HFF-Myc (cell line): ENCODE data around the gene PGBD5.

Source experiments
- DNase-seq: peaks from one replicate; pipeline ENCODE4 v3.0.0-alpha.2; 2011; ENCODE audit warnings: low read depth; ENCODE audit errors: extremely low read depth
- H3K4me3 ChIP-seq: replicated peaks from 2 replicates; pipeline ENCODE4 v1.5.1; 2011; ENCODE audit warnings: low read depth, mild to moderate bottlenecking, control low read depth, low read length
- TF ChIP-seq, protein P1 (sequence below): IDR thresholded peaks from 2 replicates; pipeline ENCODE4 v1.5.1; 2012; ENCODE audit warnings: mild to moderate bottlenecking, low read depth, low read length, control low read depth; ENCODE audit errors: missing control alignments

PGBD5 gene

DNA sequence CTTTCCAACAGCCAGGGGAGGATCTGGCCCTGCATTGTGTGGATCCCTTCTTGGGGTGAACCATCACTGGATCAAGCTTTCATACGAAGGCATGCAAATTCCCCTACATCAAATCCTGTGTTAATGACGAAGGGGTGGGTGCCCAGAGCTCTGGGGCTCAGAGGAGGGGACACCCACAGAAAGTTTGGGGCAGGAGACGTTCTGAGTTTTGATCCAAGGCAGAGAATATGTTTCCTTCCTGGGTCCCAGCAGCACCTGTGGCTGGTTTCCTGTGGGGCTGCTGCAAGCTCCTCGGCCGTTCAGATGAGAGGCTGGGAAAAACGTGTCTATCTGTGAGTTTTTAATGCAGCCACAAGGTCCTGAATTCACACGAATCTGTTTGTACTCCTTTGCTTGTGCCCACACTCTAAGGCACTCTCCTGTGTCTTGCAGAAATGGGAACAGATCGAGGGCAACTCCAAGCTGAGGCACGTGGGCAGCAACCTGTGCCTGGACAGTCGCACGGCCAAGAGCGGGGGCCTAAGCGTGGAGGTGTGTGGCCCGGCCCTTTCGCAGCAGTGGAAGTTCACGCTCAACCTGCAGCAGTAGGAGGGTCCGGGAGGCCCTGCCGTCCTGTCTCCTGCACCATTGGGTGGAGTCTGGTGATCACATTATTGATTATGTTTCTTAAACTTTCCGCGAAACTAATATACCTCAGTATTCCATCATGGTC lies 147.1 kb downstream of the PGBD5 start:
- DNase-seq = no peak
- TF ChIP-seq, protein P1, sequence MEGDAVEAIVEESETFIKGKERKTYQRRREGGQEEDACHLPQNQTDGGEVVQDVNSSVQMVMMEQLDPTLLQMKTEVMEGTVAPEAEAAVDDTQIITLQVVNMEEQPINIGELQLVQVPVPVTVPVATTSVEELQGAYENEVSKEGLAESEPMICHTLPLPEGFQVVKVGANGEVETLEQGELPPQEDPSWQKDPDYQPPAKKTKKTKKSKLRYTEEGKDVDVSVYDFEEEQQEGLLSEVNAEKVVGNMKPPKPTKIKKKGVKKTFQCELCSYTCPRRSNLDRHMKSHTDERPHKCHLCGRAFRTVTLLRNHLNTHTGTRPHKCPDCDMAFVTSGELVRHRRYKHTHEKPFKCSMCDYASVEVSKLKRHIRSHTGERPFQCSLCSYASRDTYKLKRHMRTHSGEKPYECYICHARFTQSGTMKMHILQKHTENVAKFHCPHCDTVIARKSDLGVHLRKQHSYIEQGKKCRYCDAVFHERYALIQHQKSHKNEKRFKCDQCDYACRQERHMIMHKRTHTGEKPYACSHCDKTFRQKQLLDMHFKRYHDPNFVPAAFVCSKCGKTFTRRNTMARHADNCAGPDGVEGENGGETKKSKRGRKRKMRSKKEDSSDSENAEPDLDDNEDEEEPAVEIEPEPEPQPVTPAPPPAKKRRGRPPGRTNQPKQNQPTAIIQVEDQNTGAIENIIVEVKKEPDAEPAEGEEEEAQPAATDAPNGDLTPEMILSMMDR = no peak
- no peak overlapping the region for H3K4me3 ChIP-seq

DNA sequence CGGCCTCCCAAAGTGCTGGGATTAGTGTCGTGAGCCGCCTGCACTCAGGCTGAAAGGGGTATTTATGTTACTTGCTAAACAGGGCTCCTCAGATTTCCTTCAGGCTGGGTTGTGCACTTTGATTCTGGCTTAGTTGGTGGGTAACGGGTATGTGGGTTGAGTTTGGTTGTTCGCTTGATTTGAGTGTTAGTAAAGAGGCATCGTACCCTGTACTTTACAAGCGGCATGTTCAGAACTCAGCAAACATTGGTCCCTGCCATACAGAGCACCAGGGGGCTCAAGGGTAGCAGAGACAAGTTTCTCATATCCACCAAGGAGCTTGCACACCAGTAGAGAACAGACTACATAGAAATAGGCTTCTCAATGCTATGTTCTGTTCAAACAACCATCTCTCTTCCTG lies 147.8 kb downstream of the PGBD5 start:
- TF ChIP-seq, protein P1 = no peak
- no peak for DNase-seq
- no peak overlapping the region for H3K4me3 ChIP-seq

DNA sequence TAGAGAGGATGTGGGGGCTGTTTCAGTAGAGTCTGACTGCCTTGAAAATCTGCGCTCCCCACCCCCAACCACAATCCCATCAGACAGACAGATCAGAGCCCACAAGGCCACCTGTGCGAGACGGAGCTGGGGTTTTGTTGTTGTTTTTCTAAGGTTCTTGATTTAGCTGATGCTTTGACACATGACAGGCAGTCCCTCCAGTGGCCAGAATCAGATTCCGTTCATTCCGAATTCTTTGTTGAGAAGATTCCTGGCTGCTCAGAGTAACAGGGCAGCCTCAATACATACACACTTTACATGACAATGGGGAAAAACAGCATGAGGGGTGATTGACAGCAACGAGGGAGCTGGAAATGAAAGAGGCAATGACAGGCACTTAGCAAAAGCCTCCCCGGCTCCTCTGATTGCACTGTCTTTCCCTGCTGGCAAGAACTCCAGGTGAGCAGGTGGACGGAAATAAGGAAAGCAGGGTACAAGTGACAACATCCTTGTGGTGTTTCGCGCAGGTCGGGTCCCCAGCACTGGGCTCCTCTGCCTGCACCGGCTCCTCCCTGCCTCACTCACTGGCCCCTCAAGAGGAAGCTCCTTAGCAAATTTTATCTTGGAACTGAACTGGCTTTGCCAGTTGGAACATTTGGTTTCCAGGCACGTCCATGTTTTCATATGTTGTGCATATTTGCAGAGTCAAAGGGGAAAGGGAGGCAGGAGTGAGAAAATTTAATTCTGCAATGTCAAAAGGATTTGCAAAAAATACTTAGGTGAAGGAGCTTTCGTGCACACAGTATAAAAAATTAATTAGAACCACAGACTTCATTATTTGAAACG lies 148.7 kb downstream of the PGBD5 start:
- TF ChIP-seq, protein P1 = no peak
- H3K4me3 ChIP-seq = no peak overlapping the region
- no peak for DNase-seq

DNA sequence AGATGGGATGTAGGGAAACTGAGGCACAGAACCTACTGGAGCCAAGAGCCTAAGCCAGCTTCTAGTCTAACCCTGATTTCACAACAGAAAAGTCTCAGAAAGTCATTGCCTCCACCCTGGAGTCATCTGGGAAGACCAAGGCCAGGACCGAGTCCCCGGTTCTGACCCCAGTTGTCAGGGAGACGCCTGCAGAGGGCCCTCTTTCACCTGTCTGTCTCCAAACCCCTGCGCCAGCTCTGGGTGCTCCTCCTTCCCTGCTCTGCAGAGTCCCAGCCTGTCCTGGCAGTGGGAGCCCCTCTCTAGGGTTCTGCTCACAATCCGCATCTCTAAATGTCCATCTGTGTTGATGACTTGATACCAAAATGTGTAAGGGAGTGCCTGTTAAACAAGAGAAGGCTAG lies 149.7 kb downstream of the PGBD5 start:
- TF ChIP-seq, protein P1 = no peak
- no peak for DNase-seq
- no peak overlapping the region for H3K4me3 ChIP-seq

DNA sequence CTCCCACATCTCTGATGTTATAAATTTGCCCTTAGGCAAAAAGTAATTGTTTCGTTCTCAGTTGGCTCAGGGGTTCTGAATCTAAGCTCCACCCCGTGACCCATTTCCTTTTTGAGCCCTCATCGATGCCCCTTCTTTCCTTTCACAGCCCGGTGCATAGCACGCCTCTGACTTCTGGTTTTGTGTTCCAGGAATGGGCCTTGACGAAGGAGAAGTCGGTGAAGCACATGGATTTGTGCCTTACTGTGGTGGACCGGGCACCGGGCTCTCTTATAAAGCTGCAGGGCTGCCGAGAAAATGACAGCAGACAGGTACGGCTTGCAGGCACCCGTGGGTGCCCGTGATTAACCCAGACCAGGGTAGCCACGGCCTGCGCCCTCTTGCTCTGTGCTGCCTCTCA lies 151.9 kb downstream of the PGBD5 start:
- TF ChIP-seq, protein P1 = no peak
- no peak for DNase-seq
- no peak overlapping the region for H3K4me3 ChIP-seq

DNA sequence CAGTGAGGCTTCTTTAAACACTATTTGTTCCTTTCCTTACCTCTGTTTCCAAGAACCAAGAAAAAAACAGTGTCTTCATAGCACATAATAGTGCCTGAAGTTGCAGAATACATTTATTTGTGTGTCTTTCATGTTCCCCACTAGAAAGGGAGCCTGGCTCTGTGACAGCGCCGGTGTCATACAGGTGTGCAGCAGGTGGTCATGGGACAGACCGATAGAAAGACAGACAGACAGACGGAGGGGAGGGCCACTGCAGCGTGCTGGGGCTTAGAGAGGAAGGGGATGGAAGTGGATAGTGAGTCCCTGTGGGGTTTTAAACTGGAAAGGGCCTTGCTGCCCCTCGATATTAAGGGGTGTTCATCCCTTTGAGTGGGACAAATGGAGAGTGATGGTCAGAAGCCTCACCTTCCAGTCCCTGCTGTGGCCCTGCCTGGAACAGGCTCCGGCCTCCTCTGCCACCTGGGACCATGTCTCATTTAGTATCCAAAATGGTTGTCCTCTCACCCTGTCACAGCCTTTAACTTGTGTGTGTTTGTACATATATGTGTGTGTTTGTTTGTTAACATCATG lies 152.9 kb downstream of the PGBD5 start:
- no peak for DNase-seq
- TF ChIP-seq, protein P1 = no peak
- no peak overlapping the region for H3K4me3 ChIP-seq
